ENCODE results near the gene MAPKBP1. TPM values are rescaled to one million over a fixed set of nuclear protein-coding genes. Genes with fewer than 3 reads are reported as not detected.

Gene MAPKBP1
- total RNA-seq, 1 experiment from 2014 or later = 29.3 TPM

- TF ChIP-seq EZH2 (IDR thresholded peaks at IDR 0.05; ENCODE audit: borderline replicate concordance, low read depth, low read length, poor library complexity, severe bottlenecking) (no peak), CTCF (conservative IDR thresholded peaks at IDR 0.05; ENCODE audit: low read depth, low read length) (no peak)
- peaks cover 5% of the 10 kb centered on the region for H3K4me1 ChIP-seq (ENCODE audit: insufficient read depth, low read length, poor library complexity, severe bottlenecking)
- H3K27ac ChIP-seq (ENCODE audit: low read depth, low read length, poor library complexity, severe bottlenecking) = no peak overlapping the region
- BruUV-seq (replicated peaks) = no TSS peak
- POLR2A ChIA-PET (ENCODE audit: low non-redundant PET) = interaction anchor here (0.6 kb wide), 1 partner anchor 1546 kb away, joined by 3 read pairs; no protein-coding TSS in a partner anchor
- no peak overlapping the region for H3K4me3 ChIP-seq (ENCODE audit: low read depth, low read length, poor library complexity, severe bottlenecking)
- CTCF ChIA-PET = no interaction called here
- peaks cover 8% of the 10 kb centered on the region for H3K36me3 ChIP-seq (ENCODE audit: insufficient read depth, low read length, poor library complexity, severe bottlenecking)
- DNase-seq (ENCODE audit: low spot score) = no peak
- intact Hi-C loops (cut with micrococcal nuclease; ENCODE audit: unreplicated experiment) = no loop called here
- no peaks in the 10 kb centered on the region for H3K9me3 ChIP-seq (ENCODE audit: low read depth, low read length, poor library complexity, severe bottlenecking)
- H3K27me3 ChIP-seq (replicated peaks; ENCODE audit: insufficient read depth, low read depth, low read length, poor library complexity) = no peaks in the 10 kb centered on the region
Measured at GRCh38 chr15:41832208-41832607, 57.9 kb downstream of the MAPKBP1 start.

- no TSS peak for BruUV-seq (replicated peaks)
- H3K27ac ChIP-seq (ENCODE audit: low read depth, low read length, poor library complexity, severe bottlenecking) = no peak overlapping the region
- no peak overlapping the region for H3K4me3 ChIP-seq (ENCODE audit: low read depth, low read length, poor library complexity, severe bottlenecking)
- intact Hi-C loops (cut with micrococcal nuclease; ENCODE audit: unreplicated experiment) = no loop called here
- no peaks in the 10 kb centered on the region for H3K27me3 ChIP-seq (replicated peaks; ENCODE audit: insufficient read depth, low read depth, low read length, poor library complexity)
- peaks cover 8% of the 10 kb centered on the region for H3K36me3 ChIP-seq (ENCODE audit: insufficient read depth, low read length, poor library complexity, severe bottlenecking)
- no peaks in the 10 kb centered on the region for H3K4me1 ChIP-seq (ENCODE audit: insufficient read depth, low read length, poor library complexity, severe bottlenecking)
- POLR2A ChIA-PET (ENCODE audit: low non-redundant PET) = no interaction called here
- CTCF ChIA-PET = no interaction called here
- DNase-seq (ENCODE audit: low spot score) = no peak
- TF ChIP-seq CTCF (conservative IDR thresholded peaks at IDR 0.05; ENCODE audit: low read depth, low read length) = no peak
- TF ChIP-seq EZH2 (IDR thresholded peaks at IDR 0.05; ENCODE audit: borderline replicate concordance, low read depth, low read length, poor library complexity, severe bottlenecking) = no peak
- H3K9me3 ChIP-seq (ENCODE audit: low read depth, low read length, poor library complexity, severe bottlenecking) = no peaks in the 10 kb centered on the region
Measured at GRCh38 chr15:41832875-41833274, 58.6 kb downstream of the MAPKBP1 start.

GRCh38 chr15:41834096-41834495 is 59.8 kb downstream of the MAPKBP1 start:
- TF ChIP-seq CTCF (conservative IDR thresholded peaks at IDR 0.05; ENCODE audit: low read depth, low read length) = no peak
- TF ChIP-seq EZH2 (IDR thresholded peaks at IDR 0.05; ENCODE audit: borderline replicate concordance, low read depth, low read length, poor library complexity, severe bottlenecking) = no peak
- Histone ChIP-seq H3K36me3 (ENCODE audit: insufficient read depth, low read length, poor library complexity, severe bottlenecking) (peaks cover 8% of the 10 kb centered on the region), H3K4me3 (ENCODE audit: low read depth, low read length, poor library complexity, severe bottlenecking) (no peak overlapping the region), H3K9me3 (ENCODE audit: low read depth, low read length, poor library complexity, severe bottlenecking) (no peaks in the 10 kb centered on the region), H3K4me1 (ENCODE audit: insufficient read depth, low read length, poor library complexity, severe bottlenecking) (peaks cover 1% of the 10 kb centered on the region), H3K27me3 (replicated peaks; ENCODE audit: insufficient read depth, low read depth, low read length, poor library complexity) (no peaks in the 10 kb centered on the region), H3K27ac (ENCODE audit: low read depth, low read length, poor library complexity, severe bottlenecking) (no peak overlapping the region)
- ChIA-PET POLR2A (ENCODE audit: low non-redundant PET) (no interaction called here), CTCF (no interaction called here)
- DNase-seq (ENCODE audit: low spot score) = no peak
- BruUV-seq (replicated peaks) = no TSS peak
- intact Hi-C loops (cut with micrococcal nuclease; ENCODE audit: unreplicated experiment) = no loop called here

All from A673 (cell line).